A549 treated with dexamethasone at 1 μM for 4 hours (cell line): ENCODE data around the gene IRF1. TPM values are rescaled to one million over a fixed set of nuclear protein-coding genes. Genes with fewer than 3 reads are reported as not detected.

ENCODE experiments used
- total RNA-seq: library from RNA; stranded (reverse); fragments of 200-300 nt; extraction: Qiagen RNA extraction; gene quantifications from 5 replicates; pipeline ENCODE4 v1.2.3, GENCODE V29; 2022

Gene IRF1, protein sequence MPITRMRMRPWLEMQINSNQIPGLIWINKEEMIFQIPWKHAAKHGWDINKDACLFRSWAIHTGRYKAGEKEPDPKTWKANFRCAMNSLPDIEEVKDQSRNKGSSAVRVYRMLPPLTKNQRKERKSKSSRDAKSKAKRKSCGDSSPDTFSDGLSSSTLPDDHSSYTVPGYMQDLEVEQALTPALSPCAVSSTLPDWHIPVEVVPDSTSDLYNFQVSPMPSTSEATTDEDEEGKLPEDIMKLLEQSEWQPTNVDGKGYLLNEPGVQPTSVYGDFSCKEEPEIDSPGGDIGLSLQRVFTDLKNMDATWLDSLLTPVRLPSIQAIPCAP
- 22.5 to 31.8 TPM (median 29.8 TPM) in 5 replicates for total RNA-seq

GRCh38 chr5:132490484-132491367, at the start of gene IRF1:
Gene IRF1 (minus strand): TSS chr5:132490773. CDS start chr5:132489478, 1,295 bp downstream.

Other genes starting within 250 kb of the IRF1 start
- gene PDLIM4, start 233.1 kb downstream of the IRF1 start, total RNA-seq: 0.59 to 1.5 TPM (median 1.0 TPM) in 5 replicates
- gene SLC22A4, start 196.4 kb downstream of the IRF1 start, total RNA-seq: 4.8 to 6.3 TPM (median 5.4 TPM) in 5 replicates
- 50.3 to 69.0 TPM (median 66.0 TPM) in 5 replicates for gene SLC22A5, start 121.1 kb downstream of the IRF1 start, total RNA-seq
- 0.47 TPM in 1 of 5 replicates, not detected in the others for gene IL5, start 52.7 kb upstream of the IRF1 start, total RNA-seq
- gene RAD50, start 66.2 kb upstream of the IRF1 start, total RNA-seq: 30.6 to 37.3 TPM (median 34.2 TPM) in 5 replicates
- 0.07 TPM in 1 of 5 replicates, not detected in the others for gene IL13, start 167.4 kb upstream of the IRF1 start, total RNA-seq
- gene IL4, start 183.2 kb upstream of the IRF1 start, total RNA-seq: not detected in 5 replicates
- 8.7 to 11.6 TPM (median 10.8 TPM) in 5 replicates for gene KIF3A, start 246.8 kb upstream of the IRF1 start, total RNA-seq